ENCODE results near the gene CBL.
"Not testable (repeated sequence)": the region's sequence is repeated elsewhere in the genome, so short reads cannot be mapped to it uniquely, and the experiment has no call there.

The CBL gene

GRCh38 chr11:119205574-119206510 is at the start of gene CBL:
Gene CBL, plus strand, starts transcription at chr11:119206339. Its CDS starts 79 bp downstream, at chr11:119206418.
- DNase-seq (ENCODE audit: low read depth, low spot score), result peak; percentile 96

DNA sequence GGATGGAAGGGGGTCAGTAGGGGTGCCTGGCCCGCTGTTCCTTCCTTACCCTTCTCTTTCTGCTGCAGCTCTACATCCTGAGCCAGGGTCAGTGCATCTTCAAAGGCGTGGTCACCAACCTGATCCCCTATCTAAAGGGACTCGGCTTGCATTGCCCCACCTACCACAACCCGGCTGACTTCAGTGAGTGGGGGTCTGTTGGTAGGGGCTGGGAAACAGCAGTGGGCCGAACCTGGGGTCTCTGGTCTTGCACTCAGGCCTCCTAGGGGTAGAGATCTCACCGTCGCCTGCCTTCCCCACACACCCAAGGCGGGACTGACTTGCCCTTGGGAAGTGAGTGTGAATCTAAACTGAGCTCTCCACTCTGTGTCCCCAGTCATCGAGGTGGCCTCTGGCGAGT is 49.6 kb upstream of the CBL start:
- DNase-seq (ENCODE audit: low read depth, low spot score), result no peak

GRCh38 chr11:119157063-119157462 is 49.1 kb upstream of the CBL start:
- no peak for DNase-seq (ENCODE audit: low read depth, low spot score)

DNA sequence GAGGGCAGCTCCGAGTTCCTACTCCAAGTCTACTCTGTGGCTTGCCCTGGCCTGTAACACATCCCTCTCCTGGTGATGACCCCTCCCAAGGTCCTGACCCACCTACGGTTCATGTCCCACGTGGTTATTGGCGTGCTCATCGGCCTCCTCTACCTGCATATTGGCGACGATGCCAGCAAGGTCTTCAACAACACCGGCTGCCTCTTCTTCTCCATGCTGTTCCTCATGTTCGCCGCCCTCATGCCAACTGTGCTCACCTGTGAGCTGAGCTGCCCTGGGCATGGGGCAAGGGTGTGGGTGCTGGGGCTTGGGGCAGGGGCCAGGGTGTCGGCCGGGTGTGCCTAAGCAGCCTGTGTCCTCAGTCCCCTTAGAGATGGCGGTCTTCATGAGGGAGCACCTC is 47.7 kb upstream of the CBL start:
- DNase-seq (ENCODE audit: low read depth, low spot score), result no peak

DNA sequence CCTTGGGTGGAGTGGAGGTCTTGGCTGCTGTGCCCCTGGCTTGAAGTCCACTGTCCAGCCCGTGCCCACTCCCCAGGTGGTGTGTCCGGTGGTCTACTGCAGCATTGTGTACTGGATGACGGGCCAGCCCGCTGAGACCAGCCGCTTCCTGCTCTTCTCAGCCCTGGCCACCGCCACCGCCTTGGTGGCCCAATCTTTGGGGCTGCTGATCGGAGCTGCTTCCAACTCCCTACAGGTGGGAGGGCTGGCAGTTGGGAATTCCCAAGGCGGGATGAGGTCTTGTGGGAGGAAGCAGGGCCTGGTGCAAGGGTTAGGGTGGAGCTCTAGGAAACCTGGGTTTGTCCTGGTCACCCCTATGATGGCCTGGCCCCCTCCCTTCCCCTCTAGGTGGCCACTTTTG is 46.0 kb upstream of the CBL start:
- no peak for DNase-seq (ENCODE audit: low read depth, low spot score)

DNA sequence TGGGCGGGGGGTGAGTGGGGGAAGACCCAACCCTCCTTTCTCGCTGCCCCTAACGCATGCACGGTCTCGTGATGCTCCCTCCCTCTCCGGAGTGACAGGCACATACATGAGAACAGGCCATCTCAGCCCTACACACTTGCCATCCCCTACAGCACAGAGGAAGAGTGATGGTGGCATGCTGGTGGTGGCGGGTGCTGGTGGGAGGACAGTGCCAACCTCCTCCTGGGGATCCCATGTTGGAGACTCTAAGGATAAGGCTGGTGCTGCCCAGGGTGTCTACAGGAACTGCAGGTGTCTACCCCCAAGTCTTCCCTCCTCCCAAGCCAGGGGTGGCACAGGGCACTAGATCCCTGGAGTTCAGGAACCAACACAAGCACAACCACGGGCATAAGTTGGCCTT is 44.3 kb upstream of the CBL start:
- DNase-seq (ENCODE audit: low read depth, low spot score), result no peak

- DNase-seq (ENCODE audit: low read depth, low spot score), result peak; percentile 64
Measured at GRCh38 chr11:119166368-119167076, 39.6 kb upstream of the CBL start.

DNA sequence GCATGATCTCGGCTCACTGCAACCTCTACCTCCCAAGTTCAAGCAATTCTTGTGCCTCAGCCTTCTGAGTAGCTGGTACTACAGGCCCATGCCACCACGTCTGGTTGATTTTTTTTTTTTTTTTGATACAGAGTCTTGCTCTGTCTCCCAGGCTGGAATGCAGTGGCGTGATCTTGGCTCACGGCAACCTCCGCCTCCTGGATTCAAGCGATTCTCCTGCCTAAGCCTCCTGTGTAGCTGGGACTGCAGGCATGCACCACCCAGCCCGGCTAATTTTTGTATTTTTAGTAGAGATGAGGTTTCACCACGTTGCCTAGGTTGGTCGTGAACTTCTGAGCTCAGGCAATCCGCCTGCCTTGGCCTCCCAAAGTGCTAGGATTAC is 39.1 kb upstream of the CBL start:
- not testable (repeated sequence) for DNase-seq (ENCODE audit: low read depth, low spot score)

GRCh38 chr11:119167933-119168332 is 38.2 kb upstream of the CBL start:
- no peak for DNase-seq (ENCODE audit: low read depth, low spot score)

DNA sequence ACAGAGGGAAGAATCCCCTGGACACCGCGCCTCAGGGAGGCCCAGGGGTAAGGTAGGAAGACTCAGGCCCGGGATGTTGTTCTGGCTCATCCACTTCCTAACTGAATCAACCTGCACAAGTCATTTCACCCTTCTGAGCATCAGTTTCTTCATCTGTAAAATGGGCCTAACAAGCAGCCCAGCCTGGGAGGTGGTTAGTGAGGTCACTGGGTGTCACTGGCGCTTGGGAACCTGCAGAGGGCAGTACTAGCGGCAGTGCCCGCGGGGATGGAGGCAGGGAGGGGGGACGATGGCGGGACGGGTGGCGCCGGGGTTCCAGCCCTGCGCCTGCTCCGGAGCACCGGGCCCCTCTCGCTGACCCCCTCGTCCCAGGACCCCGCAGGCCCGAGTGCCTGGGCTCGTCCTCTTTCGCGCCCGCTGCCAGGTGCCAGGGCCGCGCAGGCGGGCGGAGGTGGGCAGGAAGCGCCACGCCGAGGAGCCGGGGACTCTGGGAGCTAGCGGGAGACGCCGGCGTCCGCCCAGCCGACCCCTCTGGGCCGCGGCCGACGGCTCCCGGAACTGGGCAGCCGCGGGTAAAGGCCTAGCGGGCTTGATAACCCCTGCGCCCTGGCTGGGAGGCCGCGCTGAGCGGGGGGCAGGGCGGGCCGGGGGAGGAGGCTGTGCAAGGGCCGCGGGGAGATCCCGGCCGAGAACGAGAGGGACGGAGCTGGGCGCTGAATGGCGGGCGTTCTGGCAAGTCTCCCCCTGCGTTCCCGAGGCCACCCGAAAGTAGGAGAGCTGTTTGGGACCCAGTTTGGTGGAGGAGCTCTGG is 37.5 kb upstream of the CBL start, which contains the start of gene NLRX1:
Gene NLRX1 (plus strand): TSS at position 255 of the 811 bp plus-strand sequence. CDS start 2,679 bp downstream, outside the sequence.
- peak; percentile 93 for DNase-seq (ENCODE audit: low read depth, low spot score)

DNA sequence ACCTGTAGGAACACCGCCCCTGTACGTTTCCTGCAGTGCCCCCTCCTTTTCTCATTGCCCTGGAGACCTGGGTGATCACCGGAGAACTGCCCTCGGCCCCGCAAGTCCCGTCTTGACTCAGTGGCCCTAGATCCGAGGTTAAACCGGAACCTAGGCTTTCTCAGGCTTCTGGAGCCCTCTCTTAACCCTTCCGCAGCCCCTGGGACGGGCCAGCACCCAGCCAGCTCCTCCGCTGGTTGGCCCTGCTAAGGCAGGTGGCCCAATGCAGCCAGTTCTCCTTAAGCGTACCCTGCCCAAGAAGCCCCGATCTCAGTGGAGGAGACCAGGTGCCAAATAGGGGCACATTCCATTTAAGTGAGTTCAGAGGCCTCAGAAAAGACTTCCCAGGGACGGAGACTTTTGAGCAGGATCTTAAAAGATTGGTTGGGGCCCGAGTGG is 36.8 kb upstream of the CBL start:
- DNase-seq (ENCODE audit: low read depth, low spot score), result peak; percentile 78

GRCh38 chr11:119172513-119172912 is 33.6 kb upstream of the CBL start:
- no peak for DNase-seq (ENCODE audit: low read depth, low spot score)

- no peak for DNase-seq (ENCODE audit: low read depth, low spot score)
Measured at GRCh38 chr11:119173453-119173852, 32.7 kb upstream of the CBL start.

DNA sequence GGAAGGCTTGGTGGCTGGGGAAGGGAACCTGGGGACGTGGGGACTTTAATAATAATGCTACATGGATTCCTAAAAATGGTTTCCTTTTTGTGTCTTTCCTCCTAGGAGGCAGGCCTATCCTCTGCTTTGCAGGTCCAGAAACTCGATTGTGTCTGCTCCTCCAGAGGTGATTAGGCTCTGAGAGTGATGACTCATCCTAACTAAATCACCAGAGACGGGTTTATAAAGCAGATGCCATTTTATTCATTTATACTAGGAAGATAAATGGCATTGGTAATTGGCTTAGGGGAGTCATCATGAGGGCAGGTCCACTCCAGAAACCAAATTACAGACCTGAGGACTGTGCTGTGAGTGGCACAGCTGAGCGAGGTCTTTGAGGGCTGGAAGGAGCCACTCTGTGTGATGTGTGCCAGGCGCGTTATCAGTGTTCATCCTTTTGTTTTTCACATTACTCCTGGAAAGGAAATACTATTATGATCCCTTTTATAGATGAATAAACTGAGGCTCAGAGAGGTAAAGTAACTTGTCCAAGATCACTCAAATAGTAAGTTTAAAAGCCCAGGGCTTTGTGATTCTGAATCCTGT is 30.6 kb upstream of the CBL start:
- DNase-seq (ENCODE audit: low read depth, low spot score), result peak; percentile 37

GRCh38 chr11:119178166-119178680 is 27.9 kb upstream of the CBL start:
- no peak for DNase-seq (ENCODE audit: low read depth, low spot score)

- no peak for DNase-seq (ENCODE audit: low read depth, low spot score)
Measured at GRCh38 chr11:119179342-119179741, 26.8 kb upstream of the CBL start.

DNA sequence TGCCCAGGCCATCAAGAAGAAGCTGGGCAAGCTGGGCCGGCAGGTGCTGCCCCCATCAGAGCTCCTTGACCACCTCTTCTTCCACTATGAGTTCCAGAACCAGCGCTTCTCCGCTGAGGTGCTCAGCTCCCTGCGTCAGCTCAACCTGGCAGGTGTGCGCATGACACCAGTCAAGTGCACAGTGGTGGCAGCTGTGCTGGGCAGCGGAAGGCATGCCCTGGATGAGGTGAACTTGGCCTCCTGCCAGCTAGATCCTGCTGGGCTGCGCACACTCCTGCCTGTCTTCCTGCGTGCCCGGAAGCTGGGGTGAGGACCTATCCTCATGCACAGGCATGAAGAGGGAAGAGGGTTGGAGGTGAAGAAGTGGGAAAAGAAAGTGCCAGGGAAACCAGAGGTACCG is 26.2 kb upstream of the CBL start:
- DNase-seq (ENCODE audit: low read depth, low spot score), result no peak

DNA sequence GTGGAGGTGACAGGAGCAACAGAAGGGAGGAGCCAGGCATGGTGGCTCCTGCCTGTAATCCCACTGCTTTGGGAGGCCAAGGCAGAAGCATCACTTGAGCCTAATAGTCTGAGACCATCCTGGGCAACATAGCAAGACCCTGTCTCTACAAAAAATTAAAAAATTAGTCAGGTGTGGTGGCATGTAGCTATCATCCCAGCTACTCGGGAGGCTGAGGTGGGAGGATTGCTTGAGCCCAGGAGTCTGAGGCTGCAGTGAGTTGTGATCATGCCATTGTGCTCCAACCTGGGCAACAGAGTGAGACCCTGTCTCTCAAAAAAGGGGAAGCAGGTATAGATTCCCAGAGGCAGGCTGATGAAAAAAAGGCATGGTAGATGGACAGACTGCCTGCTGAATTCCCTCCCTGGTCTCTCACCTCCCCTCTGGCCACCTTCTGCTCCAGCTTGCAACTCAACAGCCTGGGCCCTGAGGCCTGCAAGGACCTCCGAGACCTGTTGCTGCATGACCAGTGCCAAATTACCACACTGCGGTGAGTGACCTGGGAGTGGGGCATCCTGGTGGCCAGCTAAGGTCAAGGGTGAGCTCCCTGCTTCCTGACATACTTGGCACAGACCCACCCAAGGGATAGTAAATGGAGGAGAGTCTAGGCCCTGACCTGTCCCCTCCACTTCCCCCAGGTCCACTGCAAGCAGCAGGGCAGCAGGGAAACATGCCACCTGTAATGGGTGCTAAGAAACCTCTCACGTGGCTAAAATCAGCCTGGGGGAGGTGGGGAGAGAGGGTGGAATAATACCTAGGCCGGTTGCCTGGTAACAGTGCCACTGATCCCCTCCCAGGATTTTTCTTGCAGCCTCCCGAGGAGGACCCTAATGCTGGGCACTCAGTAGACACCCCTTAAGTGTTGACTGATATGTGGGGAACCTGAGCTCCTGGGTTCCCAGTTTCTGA is 25.1 kb upstream of the CBL start:
- no peak for DNase-seq (ENCODE audit: low read depth, low spot score)

DNA sequence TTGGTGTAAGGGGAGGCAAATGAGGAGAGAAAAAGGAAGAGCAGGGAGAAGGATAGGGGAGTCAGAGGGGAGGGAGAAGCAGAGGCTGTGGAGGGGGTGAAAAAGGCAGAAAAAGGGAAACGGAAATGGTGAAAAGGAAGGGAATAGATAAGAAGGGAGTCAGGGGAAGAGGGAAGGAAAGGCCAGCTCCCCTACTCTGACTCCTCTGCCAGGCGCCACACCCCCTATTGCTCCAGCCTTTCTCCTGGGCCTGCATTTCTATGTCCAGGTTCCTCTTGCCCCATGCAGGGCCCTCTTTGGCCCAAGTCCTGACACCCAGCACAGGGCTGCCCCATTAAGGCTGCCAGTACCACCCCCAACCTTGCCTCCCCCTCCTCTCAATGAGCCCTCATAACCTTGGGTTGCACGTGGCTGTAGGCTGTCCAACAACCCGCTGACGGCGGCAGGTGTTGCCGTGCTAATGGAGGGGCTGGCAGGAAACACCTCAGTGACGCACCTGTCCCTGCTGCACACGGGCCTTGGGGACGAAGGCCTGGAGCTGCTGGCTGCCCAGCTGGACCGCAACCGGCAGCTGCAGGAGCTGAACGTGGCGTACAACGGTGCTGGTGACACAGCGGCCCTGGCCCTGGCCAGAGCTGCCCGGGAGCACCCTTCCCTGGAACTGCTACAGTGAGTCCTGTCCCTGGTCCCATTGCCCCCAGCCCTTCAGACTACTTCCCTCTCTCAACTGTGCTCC is 24.3 kb upstream of the CBL start:
- no peak for DNase-seq (ENCODE audit: low read depth, low spot score)
